Astrocyte of the cerebellum (primary cell): ENCODE results near the gene SPOCK1.

ENCODE experiments used
- DNase-seq: peaks from one replicate; pipeline ENCODE4 v3.0.0-alpha.2; 2011; ENCODE audit warnings: low read depth
- H3K4me3 ChIP-seq: 2 replicates; pipeline ENCODE4 v1.5.1; 2011; ENCODE audit warnings: mild to moderate bottlenecking, low read depth, low read length, moderate library complexity
- in situ Hi-C: cut with HindIII; loops from 2 replicates; pipeline ENCODE4 v1.10.0; 2017; ENCODE audit warnings: low sequenced_read_pairs
- TF ChIP-seq, protein P1 (sequence below): IDR thresholded peaks from 2 replicates; pipeline ENCODE4 v1.5.1; 2012; ENCODE audit warnings: low read length, low read depth, moderate library complexity, mild to moderate bottlenecking; ENCODE audit errors: missing control alignments

SPOCK1 gene

DNA sequence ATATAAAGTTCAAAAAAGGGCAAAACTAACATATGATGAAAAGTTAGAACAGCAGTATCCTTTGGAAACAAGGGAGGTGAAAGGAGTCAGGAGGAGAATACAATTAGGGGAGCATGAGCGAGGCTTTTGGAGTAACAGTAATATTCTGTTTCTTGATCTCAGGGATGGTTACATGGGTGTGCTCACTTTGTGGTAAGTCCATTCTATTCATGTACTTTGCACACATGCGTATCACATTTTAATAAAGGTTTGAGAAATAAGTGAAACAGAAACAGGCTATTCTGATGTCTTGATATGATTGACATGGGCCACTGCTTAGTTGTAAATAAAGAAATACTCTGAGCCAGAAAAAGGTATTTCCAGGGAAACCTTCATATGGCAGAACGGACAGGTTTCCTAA, 208.8 kb downstream of the SPOCK1 start:
- no peak overlapping the region for H3K4me3 ChIP-seq
- DNase-seq, result no peak
- in situ Hi-C loops, result no loop called here
- TF ChIP-seq, protein P1, sequence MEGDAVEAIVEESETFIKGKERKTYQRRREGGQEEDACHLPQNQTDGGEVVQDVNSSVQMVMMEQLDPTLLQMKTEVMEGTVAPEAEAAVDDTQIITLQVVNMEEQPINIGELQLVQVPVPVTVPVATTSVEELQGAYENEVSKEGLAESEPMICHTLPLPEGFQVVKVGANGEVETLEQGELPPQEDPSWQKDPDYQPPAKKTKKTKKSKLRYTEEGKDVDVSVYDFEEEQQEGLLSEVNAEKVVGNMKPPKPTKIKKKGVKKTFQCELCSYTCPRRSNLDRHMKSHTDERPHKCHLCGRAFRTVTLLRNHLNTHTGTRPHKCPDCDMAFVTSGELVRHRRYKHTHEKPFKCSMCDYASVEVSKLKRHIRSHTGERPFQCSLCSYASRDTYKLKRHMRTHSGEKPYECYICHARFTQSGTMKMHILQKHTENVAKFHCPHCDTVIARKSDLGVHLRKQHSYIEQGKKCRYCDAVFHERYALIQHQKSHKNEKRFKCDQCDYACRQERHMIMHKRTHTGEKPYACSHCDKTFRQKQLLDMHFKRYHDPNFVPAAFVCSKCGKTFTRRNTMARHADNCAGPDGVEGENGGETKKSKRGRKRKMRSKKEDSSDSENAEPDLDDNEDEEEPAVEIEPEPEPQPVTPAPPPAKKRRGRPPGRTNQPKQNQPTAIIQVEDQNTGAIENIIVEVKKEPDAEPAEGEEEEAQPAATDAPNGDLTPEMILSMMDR, result no peak

DNA sequence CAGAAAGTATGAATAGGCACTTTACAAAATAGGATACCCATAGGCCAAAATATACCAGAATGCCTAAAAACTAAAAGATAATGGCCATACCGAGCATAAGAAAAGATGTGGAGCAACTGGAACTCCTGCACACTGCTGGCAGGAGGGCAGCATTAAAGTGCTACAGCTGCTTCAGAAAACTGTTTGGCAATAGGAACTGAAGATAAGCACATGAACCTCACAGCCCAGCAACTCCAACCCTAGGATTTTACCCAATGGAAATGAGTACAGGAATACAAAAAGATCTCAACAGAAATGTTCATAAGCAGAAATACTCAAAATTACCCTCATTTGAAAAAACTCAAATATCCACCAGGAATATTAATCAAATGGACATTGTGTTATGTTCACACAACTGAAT, 209.3 kb downstream of the SPOCK1 start:
- TF ChIP-seq, protein P1, result no peak
- in situ Hi-C loops, result no loop called here
- no peak overlapping the region for H3K4me3 ChIP-seq
- no peak for DNase-seq

DNA sequence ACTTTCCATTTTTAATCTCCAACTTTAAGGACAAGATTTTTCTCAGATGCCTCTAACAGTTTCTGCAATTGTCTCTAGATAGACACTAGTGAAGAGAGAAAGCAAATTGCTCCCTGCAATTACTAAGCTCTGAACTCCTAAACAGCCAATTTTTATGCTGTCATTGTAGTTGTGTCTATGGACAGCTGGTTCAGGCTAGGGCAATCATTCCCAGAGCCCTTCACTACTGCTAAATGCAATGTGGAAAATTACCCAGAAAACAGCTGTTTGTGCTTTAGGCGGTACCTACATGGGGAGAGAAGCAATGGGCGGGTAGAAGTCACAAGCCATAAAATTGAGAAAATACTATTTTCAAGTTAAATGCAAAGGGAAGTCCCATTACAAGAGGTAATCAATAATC, 211.6 kb downstream of the SPOCK1 start:
- TF ChIP-seq, protein P1, result no peak
- H3K4me3 ChIP-seq, result no peak overlapping the region
- in situ Hi-C loops, result no loop called here
- no peak for DNase-seq

DNA sequence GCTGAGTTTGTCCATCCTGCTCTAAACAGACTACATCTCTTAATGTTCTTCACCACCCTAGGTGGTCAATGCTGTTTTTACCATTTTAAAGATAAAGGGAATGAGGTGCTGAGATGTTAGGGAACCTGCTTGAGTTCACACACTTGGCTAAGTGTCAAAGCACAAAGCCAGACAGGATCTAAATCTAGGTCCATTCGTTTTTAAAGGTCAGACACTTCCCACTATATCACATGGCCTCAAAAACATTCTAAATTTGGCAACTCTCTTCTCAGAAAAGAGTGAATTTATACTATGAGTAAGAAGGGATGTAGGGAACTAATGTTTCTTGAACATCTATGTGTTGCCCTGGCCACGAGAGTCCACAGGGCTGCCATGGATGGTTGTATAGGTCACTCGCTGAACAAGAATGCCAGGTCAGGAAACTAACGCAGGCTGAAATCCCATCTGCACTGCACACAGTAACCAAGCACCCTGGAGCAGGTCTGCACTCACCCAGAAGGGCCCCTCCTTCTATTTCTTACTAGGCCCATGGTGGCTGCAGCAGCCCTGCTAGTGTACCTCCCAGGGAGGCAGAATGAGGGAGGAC, 213.0 kb downstream of the SPOCK1 start:
- no peak for DNase-seq

DNA sequence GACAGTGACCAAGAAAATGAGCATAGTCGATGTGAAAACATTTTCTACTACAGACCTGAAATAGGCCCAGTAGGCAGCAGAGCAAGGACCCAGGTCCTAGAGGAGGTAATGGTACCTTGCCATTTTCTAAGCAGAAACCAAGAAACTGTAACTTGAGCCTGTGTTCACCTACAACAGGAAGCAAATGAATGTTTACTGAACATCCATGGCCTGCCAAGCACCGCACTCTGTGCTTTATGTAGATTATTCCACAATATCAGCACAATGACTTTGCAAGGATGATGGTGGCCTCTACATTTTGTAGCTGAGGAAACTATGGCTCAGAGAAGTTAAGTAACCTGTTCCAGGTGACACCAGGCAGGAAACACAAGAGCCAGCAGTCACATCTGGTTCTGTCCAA, 215.3 kb downstream of the SPOCK1 start:
- no peak overlapping the region for H3K4me3 ChIP-seq
- in situ Hi-C loops, result no loop called here
- no peak for DNase-seq
- TF ChIP-seq, protein P1, result no peak

More for the DNA sequence above, 213.0 kb downstream of the SPOCK1 start:
- in situ Hi-C loops, result no loop called here
- no peak overlapping the region for H3K4me3 ChIP-seq
- TF ChIP-seq, protein P1, result no peak

DNA sequence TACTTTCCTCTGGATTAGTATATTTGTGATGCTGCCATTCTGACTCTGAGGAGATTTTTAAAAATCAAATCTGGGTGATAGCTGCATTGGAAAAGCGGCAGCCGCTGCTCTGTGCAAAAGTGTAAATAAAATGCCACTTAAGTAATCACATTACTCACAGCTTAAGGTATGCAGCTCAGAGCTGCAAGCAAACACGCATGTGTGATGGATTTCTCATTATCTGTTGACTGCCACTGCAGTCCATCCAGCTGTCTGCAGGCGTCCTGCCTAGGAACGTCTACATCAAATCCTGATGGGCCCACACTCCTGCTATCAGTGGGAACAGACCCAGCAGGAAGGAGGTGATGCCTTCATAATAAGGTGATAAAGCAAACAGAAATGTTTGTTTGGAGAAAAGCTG, 216.9 kb downstream of the SPOCK1 start:
- TF ChIP-seq, protein P1, result no peak
- H3K4me3 ChIP-seq, result no peak overlapping the region
- in situ Hi-C loops, result no loop called here
- no peak for DNase-seq
